GM12878 (cell line): ENCODE results near the gene FAM120A.

Experiments
- ATF7 ChIP-seq: fragments of 450-650 bp; IDR thresholded peaks from 2 replicates; pipeline ENCODE4 v1.6.1; 2016; ENCODE audit warnings: low read depth, mild to moderate bottlenecking
- BCL11A ChIP-seq: IDR thresholded peaks from 2 replicates; pipeline ENCODE4 v1.6.1; 2011; ENCODE audit warnings: low read depth, low read length
- CBFB ChIP-seq: IDR thresholded peaks from 2 replicates; pipeline ENCODE4 v1.6.1; 2016; ENCODE audit warnings: antibody characterized with exemption, low read depth
- TF ChIP-seq, protein P1 (sequence below): IDR thresholded peaks from 2 replicates; pipeline ENCODE4 v1.6.1; 2012; ENCODE audit warnings: low read depth, low read length, improper control_type of control experiment
- TF ChIP-seq, protein P2 (sequence below), 3 experiments: IDR thresholded peaks in 2 of 3; conservative IDR thresholded peaks in 1 of 3; 2 replicates each; pipeline ENCODE4 v1.5.1; 2011; ENCODE audit warnings: low read depth in 3 of 3, low read length in 3 of 3, mild to moderate bottlenecking in 3 of 3, control low read depth in 2 of 3, moderate library complexity in 2 of 3, inconsistent platforms in 1 of 3, mixed read lengths in 1 of 3; ENCODE audit not compliant: control insufficient read depth in 2 of 3, insufficient read depth in 1 of 3; ENCODE audit errors: extremely low read depth in 1 of 3

DNA sequence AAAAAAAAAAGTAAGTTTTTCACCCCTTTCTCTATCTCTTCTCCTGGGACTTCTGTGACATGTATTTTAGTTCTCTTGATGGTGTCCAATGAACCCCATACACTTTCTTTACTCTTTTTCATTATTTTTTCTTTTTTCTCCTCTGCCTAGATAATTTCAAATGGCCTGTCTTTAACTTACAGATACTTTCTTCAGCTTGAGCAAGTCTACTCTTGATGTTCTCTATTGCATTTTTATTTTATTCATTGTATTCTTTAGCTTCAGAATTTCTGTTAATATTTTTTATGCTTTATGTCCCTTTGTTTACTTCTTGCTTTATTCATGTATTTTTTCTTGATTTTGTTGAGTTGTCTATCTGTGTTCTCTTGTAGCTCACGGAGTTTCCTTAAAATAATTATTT is 32.5 kb upstream of the FAM120A start:
- TF ChIP-seq, protein P1, sequence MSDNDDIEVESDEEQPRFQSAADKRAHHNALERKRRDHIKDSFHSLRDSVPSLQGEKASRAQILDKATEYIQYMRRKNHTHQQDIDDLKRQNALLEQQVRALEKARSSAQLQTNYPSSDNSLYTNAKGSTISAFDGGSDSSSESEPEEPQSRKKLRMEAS, result no peak
- TF ChIP-seq ATF7 (no peak), CBFB (no peak), BCL11A (no peak)
- TF ChIP-seq, protein P2, sequence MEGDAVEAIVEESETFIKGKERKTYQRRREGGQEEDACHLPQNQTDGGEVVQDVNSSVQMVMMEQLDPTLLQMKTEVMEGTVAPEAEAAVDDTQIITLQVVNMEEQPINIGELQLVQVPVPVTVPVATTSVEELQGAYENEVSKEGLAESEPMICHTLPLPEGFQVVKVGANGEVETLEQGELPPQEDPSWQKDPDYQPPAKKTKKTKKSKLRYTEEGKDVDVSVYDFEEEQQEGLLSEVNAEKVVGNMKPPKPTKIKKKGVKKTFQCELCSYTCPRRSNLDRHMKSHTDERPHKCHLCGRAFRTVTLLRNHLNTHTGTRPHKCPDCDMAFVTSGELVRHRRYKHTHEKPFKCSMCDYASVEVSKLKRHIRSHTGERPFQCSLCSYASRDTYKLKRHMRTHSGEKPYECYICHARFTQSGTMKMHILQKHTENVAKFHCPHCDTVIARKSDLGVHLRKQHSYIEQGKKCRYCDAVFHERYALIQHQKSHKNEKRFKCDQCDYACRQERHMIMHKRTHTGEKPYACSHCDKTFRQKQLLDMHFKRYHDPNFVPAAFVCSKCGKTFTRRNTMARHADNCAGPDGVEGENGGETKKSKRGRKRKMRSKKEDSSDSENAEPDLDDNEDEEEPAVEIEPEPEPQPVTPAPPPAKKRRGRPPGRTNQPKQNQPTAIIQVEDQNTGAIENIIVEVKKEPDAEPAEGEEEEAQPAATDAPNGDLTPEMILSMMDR (IDR thresholded peaks at IDR 0.05 in 2 of 3, conservative IDR thresholded peaks at IDR 0.05 in 1 of 3; ENCODE audit: control insufficient read depth in 2 of 3, extremely low read depth in 1 of 3, insufficient read depth in 1 of 3, low read depth in 3 of 3, low read length in 3 of 3), result no peak
